ACC112 (cell line): Measurements from ENCODE around the gene MED25.

Source experiments
- H2AFZ ChIP-seq: fragments of 200-600 bp; sonication (generic); one replicate; pipeline ENCODE4 v1.6.0; 2017; ENCODE audit warnings: antibody characterized with exemption, low read length; ENCODE audit not compliant: unreplicated experiment
- H3K27ac ChIP-seq: fragments of 200-600 bp; sonication (generic); 2 replicates; pipeline ENCODE4 v1.5.1; 2014; ENCODE audit warnings: low read depth, mild to moderate bottlenecking, antibody characterized with exemption, low read length, moderate library complexity
- H3K27me3 ChIP-seq: fragments of 200-600 bp; sonication (generic); 2 replicates; pipeline ENCODE4 v1.6.1; 2014; ENCODE audit warnings: mild to moderate bottlenecking, antibody characterized with exemption, low read length, moderate library complexity, mixed read lengths; ENCODE audit not compliant: insufficient read depth
- H3K36me3 ChIP-seq: fragments of 200-600 bp; sonication (generic); 2 replicates; pipeline ENCODE4 v1.6.1; 2016; ENCODE audit warnings: mild to moderate bottlenecking, antibody characterized with exemption, low read length, moderate library complexity, mixed read lengths; ENCODE audit not compliant: insufficient read depth
- H3K4me1 ChIP-seq: fragments of 200-600 bp; sonication (generic); one replicate; pipeline ENCODE4 v1.6.1; 2016; ENCODE audit warnings: low read length, mixed read lengths; ENCODE audit not compliant: insufficient read depth, unreplicated experiment, control insufficient read depth
- H3K4me3 ChIP-seq: fragments of 200-600 bp; sonication (generic); 2 replicates; pipeline ENCODE4 v1.5.1; 2014; ENCODE audit warnings: mild to moderate bottlenecking, low read depth, low read length
- H3K79me2 ChIP-seq: fragments of 200-600 bp; sonication (generic); one replicate; pipeline ENCODE4 v1.6.0; 2016; ENCODE audit warnings: low read length; ENCODE audit not compliant: control insufficient read depth, unreplicated experiment, insufficient read depth

MED25 gene

DNA sequence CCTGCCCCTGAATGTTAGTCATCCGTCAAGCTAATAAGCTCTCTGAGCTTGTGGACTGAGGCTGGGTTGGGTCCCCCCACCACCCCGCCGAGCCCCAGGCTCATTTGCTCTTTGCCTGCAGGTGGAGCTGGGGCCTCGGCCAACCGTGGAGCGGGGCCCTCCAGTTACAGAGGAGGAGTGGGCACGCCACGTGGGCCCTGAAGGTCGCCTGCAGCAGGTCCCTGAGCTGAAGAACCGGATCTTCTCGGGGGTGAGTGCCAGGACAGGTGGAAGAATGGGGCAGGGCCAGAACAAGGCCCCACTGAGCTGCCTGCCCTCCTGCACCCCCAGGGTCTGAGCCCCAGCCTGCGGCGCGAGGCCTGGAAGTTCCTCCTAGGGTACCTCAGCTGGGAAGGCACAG, 64.6 kb downstream of the MED25 start:
- Histone ChIP-seq H3K4me3 (no peak overlapping the region), H3K27me3 (no peaks in the 10 kb centered on the region), H2AFZ (no peak overlapping the region), H3K79me2 (no peaks in the 10 kb centered on the region), H3K4me1 (peaks cover 4% of the 10 kb centered on the region), H3K27ac (no peak overlapping the region), H3K36me3 (peaks cover 15% of the 10 kb centered on the region; the same call in 1 of the 2 replicates)

DNA sequence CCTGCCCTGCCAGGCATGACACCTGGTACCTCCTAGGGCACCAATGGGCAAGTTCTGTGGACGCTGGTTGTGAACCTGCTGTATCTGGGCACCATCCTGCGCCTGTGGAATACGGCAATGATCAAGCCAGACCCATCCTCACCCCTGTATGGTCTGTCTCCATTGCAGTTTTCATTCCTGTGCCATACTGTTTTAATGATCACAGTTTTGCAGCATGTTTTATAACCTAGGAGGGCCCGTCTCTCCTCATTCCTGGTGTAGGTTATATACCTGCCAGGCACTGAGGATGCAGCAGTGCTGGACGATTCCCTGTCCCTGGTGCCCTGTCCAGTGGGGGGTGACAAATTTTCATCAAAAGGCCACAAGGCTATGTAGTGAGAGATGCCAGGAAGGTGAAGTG, 65.0 kb downstream of the MED25 start:
- no peaks in the 10 kb centered on the region for H3K79me2 ChIP-seq
- peaks cover 4% of the 10 kb centered on the region for H3K4me1 ChIP-seq
- H3K27me3 ChIP-seq = no peaks in the 10 kb centered on the region
- H3K36me3 ChIP-seq = peaks cover 15% of the 10 kb centered on the region; the same call in 1 of the 2 replicates
- no peak overlapping the region for H3K4me3 ChIP-seq
- H2AFZ ChIP-seq = no peak overlapping the region
- no peak overlapping the region for H3K27ac ChIP-seq

DNA sequence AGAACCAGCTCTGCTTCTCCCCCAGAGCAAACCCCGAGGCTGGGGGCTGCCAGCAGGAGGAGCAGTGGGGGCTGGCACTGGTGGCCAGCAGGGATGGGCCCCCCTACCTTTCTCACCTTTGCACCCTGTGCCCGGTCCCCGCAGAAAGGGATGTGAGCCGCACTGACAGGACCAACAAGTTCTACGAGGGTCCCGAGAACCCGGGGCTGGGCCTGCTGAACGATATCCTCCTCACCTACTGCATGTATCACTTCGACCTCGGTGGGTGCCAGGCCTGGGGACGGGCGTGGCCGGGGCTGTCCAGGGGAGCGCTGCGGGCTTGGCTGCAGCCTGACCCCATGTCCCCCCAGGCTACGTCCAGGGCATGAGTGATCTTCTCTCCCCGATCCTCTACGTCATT, 66.0 kb downstream of the MED25 start:
- Histone ChIP-seq H3K36me3 (peaks cover 15% of the 10 kb centered on the region; the same call in 1 of the 2 replicates), H2AFZ (no peak overlapping the region)

DNA sequence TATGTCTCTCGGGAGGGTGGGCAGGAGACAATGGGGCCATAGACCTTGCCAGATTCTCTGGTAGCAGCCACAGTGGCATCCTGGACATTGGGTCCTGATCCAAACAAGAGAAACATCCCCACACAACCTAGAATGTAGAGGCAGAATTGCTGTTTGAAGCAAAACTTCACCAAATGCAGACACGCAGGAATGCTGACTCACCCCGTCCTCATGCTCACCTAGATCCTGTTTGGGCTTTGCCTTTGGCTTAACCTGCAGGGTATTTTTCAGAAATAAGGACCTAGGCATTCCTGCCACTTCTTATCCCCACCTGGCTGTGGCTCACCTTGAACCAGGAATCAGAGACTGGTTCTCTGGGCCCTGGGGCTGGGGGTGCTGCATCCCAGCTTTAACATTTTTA, 66.7 kb downstream of the MED25 start:
- Histone ChIP-seq H3K27ac (no peak overlapping the region), H3K4me3 (no peak overlapping the region), H3K27me3 (no peaks in the 10 kb centered on the region), H3K36me3 (peaks cover 15% of the 10 kb centered on the region; the same call in 1 of the 2 replicates), H2AFZ (no peak overlapping the region), H3K4me1 (no peaks in the 10 kb centered on the region), H3K79me2 (no peaks in the 10 kb centered on the region)

More for the DNA sequence above, 66.0 kb downstream of the MED25 start:
- no peaks in the 10 kb centered on the region for H3K79me2 ChIP-seq
- no peak overlapping the region for H3K27ac ChIP-seq
- H3K4me3 ChIP-seq = no peak overlapping the region
- no peaks in the 10 kb centered on the region for H3K27me3 ChIP-seq
- no peaks in the 10 kb centered on the region for H3K4me1 ChIP-seq
